Ascending aorta (tissue), 2 donors: ENCODE data around the gene MCC. TPM values are rescaled to one million over a fixed set of nuclear protein-coding genes. Genes with fewer than 3 reads are reported as not detected.

Experiments
- DNase-seq, 2 donors: peaks; one replicate each; pipeline ENCODE4 v3.0.0-alpha.2; 2019; ENCODE audit warnings: low spot score in 2 of 2
- H3K27ac ChIP-seq, 2 donors: fragments of 200-600 bp; sonication (generic); one replicate each; pipeline ENCODE4 v1.5.1; 2016 to 2017; ENCODE audit warnings: mild to moderate bottlenecking in 1 of 2
- H3K27me3 ChIP-seq: fragments of 200-600 bp; sonication (generic); one replicate; pipeline ENCODE4 v1.5.1; 2017
- H3K36me3 ChIP-seq, 2 donors: fragments of 200-600 bp; sonication (generic); one replicate each; pipeline ENCODE4 v1.5.1; 2016
- H3K4me1 ChIP-seq, 2 donors: fragments of 200-600 bp; sonication (generic); one replicate each; pipeline ENCODE4 v1.5.1; 2016 to 2017; ENCODE audit warnings: mild to moderate bottlenecking in 1 of 2
- H3K4me3 ChIP-seq, 2 donors: fragments of 200-600 bp; sonication (generic); one replicate each; pipeline ENCODE4 v1.5.1; 2016 to 2017; ENCODE audit warnings: mild to moderate bottlenecking in 1 of 2
- H3K9me3 ChIP-seq, 2 donors: fragments of 200-600 bp; sonication (generic); one replicate each; pipeline ENCODE4 v1.5.1; 2016
- intact Hi-C: fragments of 100-400 bp; cut with DNase I; formaldehyde crosslinking; loops from one replicate; pipeline ENCODE4 v1.15.1; 2023
- total RNA-seq: library from RNA; depleted of rRNA; stranded (reverse); fragments of >200 nt; gene quantifications from one replicate; pipeline ENCODE4 v1.1.0, GENCODE V29; 2016
- TF ChIP-seq, protein P1 (sequence below), 3 experiments: fragments of 200-600 bp in 2 of 3; fragments of 450-650 bp in 1 of 3; sonication (generic) in 2 of 3; IDR thresholded peaks; one replicate each; pipeline ENCODE4 v1.5.1; 2016 to 2019; ENCODE audit warnings: antibody characterized with exemption in 3 of 3, mild to moderate bottlenecking in 1 of 3, moderate library complexity in 1 of 3

MCC gene
- total RNA-seq, 1 donor from 2014 or later, result 67.9 TPM

DNA sequence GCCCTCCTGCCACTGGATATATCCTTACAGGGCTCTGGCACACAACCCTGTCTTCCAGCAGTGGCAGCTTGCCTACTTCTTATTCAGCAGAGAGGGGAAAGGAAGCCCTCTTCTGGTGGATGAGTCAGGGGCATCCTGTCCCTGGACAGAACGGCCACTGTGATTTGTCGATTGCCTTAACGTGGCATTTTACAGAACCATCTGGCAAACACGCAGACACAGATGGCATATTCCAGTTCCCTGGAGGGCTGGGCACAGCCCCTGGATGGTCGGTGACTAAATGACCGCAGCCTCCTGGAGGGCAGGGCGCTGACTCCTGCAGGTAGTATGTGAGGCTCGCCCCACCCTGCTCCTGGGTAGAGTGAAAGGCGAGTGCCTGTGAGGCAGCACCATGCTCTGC, 449.5 kb downstream of the MCC start:
- TF ChIP-seq, protein P1, sequence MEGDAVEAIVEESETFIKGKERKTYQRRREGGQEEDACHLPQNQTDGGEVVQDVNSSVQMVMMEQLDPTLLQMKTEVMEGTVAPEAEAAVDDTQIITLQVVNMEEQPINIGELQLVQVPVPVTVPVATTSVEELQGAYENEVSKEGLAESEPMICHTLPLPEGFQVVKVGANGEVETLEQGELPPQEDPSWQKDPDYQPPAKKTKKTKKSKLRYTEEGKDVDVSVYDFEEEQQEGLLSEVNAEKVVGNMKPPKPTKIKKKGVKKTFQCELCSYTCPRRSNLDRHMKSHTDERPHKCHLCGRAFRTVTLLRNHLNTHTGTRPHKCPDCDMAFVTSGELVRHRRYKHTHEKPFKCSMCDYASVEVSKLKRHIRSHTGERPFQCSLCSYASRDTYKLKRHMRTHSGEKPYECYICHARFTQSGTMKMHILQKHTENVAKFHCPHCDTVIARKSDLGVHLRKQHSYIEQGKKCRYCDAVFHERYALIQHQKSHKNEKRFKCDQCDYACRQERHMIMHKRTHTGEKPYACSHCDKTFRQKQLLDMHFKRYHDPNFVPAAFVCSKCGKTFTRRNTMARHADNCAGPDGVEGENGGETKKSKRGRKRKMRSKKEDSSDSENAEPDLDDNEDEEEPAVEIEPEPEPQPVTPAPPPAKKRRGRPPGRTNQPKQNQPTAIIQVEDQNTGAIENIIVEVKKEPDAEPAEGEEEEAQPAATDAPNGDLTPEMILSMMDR (IDR thresholded peaks at IDR 0.05), result no peak
- H3K4me1 ChIP-seq, result no peaks in the 10 kb centered on the region
- no peaks in the 10 kb centered on the region for H3K9me3 ChIP-seq
- peaks cover 0 to 6% of the 10 kb centered on the region in 2 donors for H3K36me3 ChIP-seq
- no peak overlapping the region for H3K27ac ChIP-seq
- H3K4me3 ChIP-seq, result no peak overlapping the region
- DNase-seq, result no peak
- intact Hi-C loops, result no loop called here
- H3K27me3 ChIP-seq, result no peaks in the 10 kb centered on the region

DNA sequence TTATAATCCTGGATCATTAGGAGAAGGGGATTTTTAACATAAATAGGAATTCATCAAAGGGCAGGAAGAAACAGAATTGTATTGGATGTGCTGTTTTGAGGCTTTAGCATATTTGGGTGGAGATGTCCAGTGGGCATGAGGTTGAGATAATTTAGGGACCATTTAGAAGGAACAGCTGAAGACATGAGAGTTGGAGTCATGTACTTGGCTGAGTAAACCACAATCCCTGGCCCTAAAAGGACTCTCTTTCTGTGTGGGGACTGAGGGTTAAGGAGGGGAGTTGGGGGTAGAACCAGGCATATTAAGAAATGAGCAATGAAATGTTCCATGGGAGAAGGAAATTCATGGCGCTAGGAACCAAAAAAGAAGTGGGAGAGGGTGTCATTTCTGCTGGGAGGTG, 450.1 kb downstream of the MCC start:
- intact Hi-C loops, result no loop called here
- no peaks in the 10 kb centered on the region for H3K27me3 ChIP-seq

DNA sequence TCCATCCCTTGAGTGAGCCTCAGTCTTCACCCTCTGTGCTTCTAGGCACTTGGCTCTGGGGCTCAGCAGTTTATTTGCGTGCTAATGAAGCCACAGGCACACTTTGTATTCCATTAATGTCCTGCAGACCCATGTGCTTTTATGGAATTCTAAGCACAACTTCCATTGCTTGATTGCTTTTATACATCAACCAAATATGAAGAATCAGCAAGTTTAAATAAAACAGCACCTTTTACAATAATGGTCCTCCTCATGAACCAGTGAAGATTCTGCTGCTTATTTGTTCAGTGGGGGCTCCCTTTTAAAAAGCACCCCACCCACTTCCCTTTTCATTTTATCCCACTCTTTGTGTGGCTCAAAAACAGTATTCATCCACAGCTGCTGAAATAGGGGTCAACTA, 451.4 kb downstream of the MCC start:
- no peak for DNase-seq
- Histone ChIP-seq H3K4me3 (no peak overlapping the region), H3K27me3 (no peaks in the 10 kb centered on the region), H3K9me3 (no peaks in the 10 kb centered on the region), H3K36me3 (peaks cover 0 to 6% of the 10 kb centered on the region in 2 donors), H3K27ac (no peak overlapping the region), H3K4me1 (no peaks in the 10 kb centered on the region)
- TF ChIP-seq, protein P1 (IDR thresholded peaks at IDR 0.05), result no peak
- intact Hi-C loops, result no loop called here

More for the DNA sequence above, 450.1 kb downstream of the MCC start:
- DNase-seq, result no peak
- Histone ChIP-seq H3K36me3 (peaks cover 0 to 6% of the 10 kb centered on the region in 2 donors), H3K27ac (no peak overlapping the region), H3K9me3 (no peaks in the 10 kb centered on the region), H3K4me1 (no peaks in the 10 kb centered on the region), H3K4me3 (no peak overlapping the region)
- TF ChIP-seq, protein P1 (IDR thresholded peaks at IDR 0.05), result no peak

DNA sequence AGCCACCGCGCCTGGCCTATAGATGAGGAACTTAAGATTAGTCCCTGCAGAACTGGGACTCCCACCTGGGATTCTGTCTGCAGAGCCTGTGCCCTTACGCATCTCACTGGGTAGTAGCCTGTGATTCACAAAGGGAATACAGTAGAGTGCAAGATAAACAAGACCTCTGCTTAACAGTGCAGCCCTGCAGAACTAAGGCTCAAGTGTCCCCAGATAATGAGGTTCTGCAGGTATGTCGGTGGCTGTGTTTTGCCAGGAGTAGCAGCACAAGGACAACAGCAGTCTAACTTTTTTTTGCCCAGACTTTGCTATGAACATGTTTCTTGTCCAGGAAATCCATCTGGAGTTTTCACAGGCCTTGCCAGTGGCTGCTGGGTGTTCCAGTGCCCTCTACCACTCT, 451.9 kb downstream of the MCC start:
- DNase-seq, result no peak
- no peaks in the 10 kb centered on the region for H3K27me3 ChIP-seq

DNA sequence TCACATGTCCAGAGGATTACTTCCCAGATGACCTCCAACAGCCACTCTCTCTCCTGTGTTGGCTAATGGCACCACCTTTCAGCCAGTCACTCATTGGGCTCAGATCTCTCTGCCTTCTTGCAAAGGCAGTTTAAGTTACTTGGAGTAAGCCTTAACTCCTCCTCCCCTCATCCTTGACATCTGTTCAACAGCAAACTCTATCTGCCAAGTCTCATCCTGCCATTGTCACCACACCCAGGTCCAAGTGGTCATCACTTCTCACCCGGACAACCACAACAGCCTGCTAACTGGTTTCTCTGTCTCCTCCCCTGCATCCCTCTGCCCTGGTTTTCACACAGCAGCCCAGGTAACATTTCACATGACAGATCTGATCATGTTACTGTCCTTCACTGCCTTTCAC, 453.2 kb downstream of the MCC start:
- TF ChIP-seq, protein P1 (IDR thresholded peaks at IDR 0.05), result no peak
- intact Hi-C loops, result no loop called here
- Histone ChIP-seq H3K9me3 (no peaks in the 10 kb centered on the region), H3K4me1 (no peaks in the 10 kb centered on the region), H3K27me3 (no peaks in the 10 kb centered on the region), H3K27ac (no peak overlapping the region), H3K36me3 (no peaks in the 10 kb centered on the region), H3K4me3 (no peak overlapping the region)
- no peak for DNase-seq

More for the DNA sequence above, 451.9 kb downstream of the MCC start:
- Histone ChIP-seq H3K9me3 (no peaks in the 10 kb centered on the region), H3K4me3 (no peak overlapping the region), H3K36me3 (peaks cover 0 to 6% of the 10 kb centered on the region in 2 donors), H3K4me1 (no peaks in the 10 kb centered on the region), H3K27ac (no peak overlapping the region)
- intact Hi-C loops, result no loop called here
- TF ChIP-seq, protein P1 (IDR thresholded peaks at IDR 0.05), result no peak

DNA sequence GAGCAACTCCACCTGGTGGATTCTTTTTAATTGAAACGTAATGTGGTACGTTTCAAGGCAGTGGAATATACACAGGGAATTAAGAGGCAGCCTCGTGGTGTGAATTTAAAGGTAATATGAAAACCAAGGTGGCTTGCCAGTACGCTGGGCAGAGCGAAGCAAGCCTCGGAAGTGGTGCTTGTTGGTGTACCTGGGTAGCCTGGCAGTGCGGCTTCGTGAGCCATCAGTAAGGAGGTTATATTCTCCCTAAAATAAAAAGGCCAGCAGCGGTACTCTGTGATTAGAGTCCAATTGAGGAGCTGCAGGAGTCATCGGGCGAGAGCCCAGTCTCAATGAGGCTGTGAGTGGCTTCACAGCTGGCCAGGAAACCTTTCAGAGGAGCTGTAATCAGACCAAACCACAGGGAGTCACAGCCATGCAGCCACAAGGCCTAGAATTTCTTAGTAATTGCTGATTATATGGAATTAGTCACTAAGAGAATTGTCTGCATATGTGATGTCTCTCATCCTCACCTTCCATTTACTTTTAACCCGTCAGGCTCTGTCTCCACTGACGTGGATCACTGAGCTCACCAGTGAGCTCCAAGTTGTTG, 454.0 kb downstream of the MCC start:
- no peaks in the 10 kb centered on the region for H3K4me1 ChIP-seq
- intact Hi-C loops, result no loop called here
- TF ChIP-seq, protein P1 (IDR thresholded peaks at IDR 0.05), result no peak
- H3K4me3 ChIP-seq, result no peak overlapping the region
- no peaks in the 10 kb centered on the region for H3K36me3 ChIP-seq
- no peak for DNase-seq
- H3K9me3 ChIP-seq, result no peaks in the 10 kb centered on the region
- no peaks in the 10 kb centered on the region for H3K27me3 ChIP-seq
- no peak overlapping the region for H3K27ac ChIP-seq
